Transverse colon (tissue), 4 donors: ENCODE measurements around the gene SLC12A7. TPM values are rescaled to one million over a fixed set of nuclear protein-coding genes. Genes with fewer than 3 reads are reported as not detected.

Experiments
- DNase-seq: peaks from one replicate; pipeline ENCODE4 v3.0.0-alpha.2; 2019
- H3K27ac ChIP-seq, 4 donors: fragments of 200-600 bp; sonication (generic); 2 replicates each; pipeline ENCODE4 v1.5.1; 2016 to 2018; ENCODE audit warnings: inconsistent platforms in 4 of 4
- H3K27me3 ChIP-seq: fragments of 200-600 bp; sonication (generic); 2 replicates; pipeline ENCODE4 v1.5.1; 2017; ENCODE audit warnings: inconsistent platforms
- H3K36me3 ChIP-seq, 4 donors: fragments of 200-600 bp; sonication (generic); 2 replicates each; pipeline ENCODE4 v1.5.1; 2017 to 2019; ENCODE audit warnings: inconsistent platforms in 4 of 4
- H3K4me1 ChIP-seq, 4 donors: fragments of 200-600 bp; sonication (generic); 2 replicates each; pipeline ENCODE4 v1.5.1; 2017 to 2020; ENCODE audit warnings: inconsistent platforms in 4 of 4
- H3K4me3 ChIP-seq, 4 donors: fragments of 200-600 bp; sonication (generic); 1 replicate in 1 of 4; 2 replicates in 3 of 4; pipeline versions ENCODE4 v1.5.1 to v1.6.1; 2017 to 2019; ENCODE audit warnings: inconsistent platforms in 4 of 4
- H3K9me3 ChIP-seq, 2 donors: fragments of 200-600 bp; sonication (generic); 2 replicates each; pipeline ENCODE4 v1.5.1; 2017 to 2019; ENCODE audit warnings: inconsistent platforms in 2 of 2
- CTCF ChIP-seq, 5 experiments: fragments of 200-600 bp in 3 of 5; fragments of 450-650 bp in 2 of 5; sonication (generic) in 3 of 5; IDR thresholded peaks; 1 replicate in 2 of 5; 2 replicates in 3 of 5; pipeline ENCODE4 v1.5.1; 2016 to 2017; ENCODE audit warnings: antibody characterized with exemption in 5 of 5, inconsistent platforms in 3 of 5, mild to moderate bottlenecking in 2 of 5, moderate library complexity in 1 of 5
- EP300 ChIP-seq: sonication (generic); formaldehyde crosslinking; IDR thresholded peaks from one replicate; pipeline ENCODE4 v1.6.1; 2017; ENCODE audit warnings: antibody characterized with exemption, low read depth
- POLR2A ChIP-seq: fragments of 450-650 bp; IDR thresholded peaks from one replicate; pipeline ENCODE4 v1.6.1; 2016; ENCODE audit warnings: antibody characterized with exemption, mild to moderate bottlenecking, moderate library complexity
- POLR2AphosphoS5 ChIP-seq, 3 donors: sonication (generic); formaldehyde crosslinking; IDR thresholded peaks; one replicate each; pipeline ENCODE4 v1.6.1; 2016; ENCODE audit warnings: antibody characterized with exemption in 3 of 3
- WGBS, 2 donors: methylation state at CpG; one replicate each; pipeline ENCODE4 v1.1.5; 2018; ENCODE audit warnings: low coverage in 1 of 2; 5-methylcytosine and 5-hydroxymethylcytosine counted together
- in situ Hi-C, 4 donors: fragments of 200-750 bp; cut with MboI; loops; one replicate each; pipeline versions ENCODE4 v1.15.0 to v1.15.1; 2017; ENCODE audit warnings: low sequenced_read_pairs in 3 of 4, low pct_ligation_motif_present in 1 of 4, low pct_unique_long_range_greater_than_20kb in 1 of 4
- intact Hi-C: fragments of 100-400 bp; cut with DNase I; formaldehyde crosslinking; loops from one replicate; pipeline ENCODE4 v1.15.1; 2023; ENCODE audit warnings: low total_unique reads
- total RNA-seq, 4 donors: library from RNA; depleted of rRNA; stranded (reverse); fragments of >200 nt; gene quantifications; one replicate each; pipeline ENCODE4 v1.1.0, GENCODE V29; 2016

The SLC12A7 gene
- total RNA-seq, 4 donors from 2014 or later = 60.7 to 144 (median 61.4) TPM

GRCh38 chr5:1109542-1110306 is 2.1 kb downstream of the SLC12A7 start:
- H3K9me3 ChIP-seq = no peaks in the 10 kb centered on the region
- peak overlapping the region in 3 of 4 donors; percentile 84 to 96 (median 89) for H3K4me3 ChIP-seq
- intact Hi-C loops (no loop called here), in situ Hi-C loops (no loop called here)
- no peaks in the 10 kb centered on the region for H3K27me3 ChIP-seq
- H3K4me1 ChIP-seq = peaks cover 24 to 62% (median 60%) of the 10 kb centered on the region in 4 donors
- no peak for DNase-seq
- TF ChIP-seq CTCF (IDR thresholded peaks at IDR 0.05) (no peak), POLR2A (no peak), EP300 (no peak), POLR2AphosphoS5 (IDR thresholded peaks at IDR 0.05) (no peak)
- WGBS, 2 donors = 48% methylated on average over 12 of the region's 26 CpGs; no CpG with 5 or more reads in 1 of the 2 donors
- H3K27ac ChIP-seq = peak overlapping the region; percentile 80 to 94 (median 94)
- no peaks in the 10 kb centered on the region for H3K36me3 ChIP-seq

- Histone ChIP-seq H3K4me1 (peaks cover 33 to 71% (median 69%) of the 10 kb centered on the region in 4 donors), H3K27ac (peak overlapping the region; percentile 81 to 94 (median 94)), H3K27me3 (no peaks in the 10 kb centered on the region), H3K9me3 (no peaks in the 10 kb centered on the region), H3K36me3 (no peaks in the 10 kb centered on the region), H3K4me3 (peak overlapping the region in 1 of 4 donors; percentile 89)
- TF ChIP-seq POLR2AphosphoS5 (IDR thresholded peaks at IDR 0.05) = no peak
- WGBS, 2 donors = 70% methylated on average over 11 of the region's 11 CpGs; no CpG with 5 or more reads in 1 of the 2 donors
- in situ Hi-C loops (no loop called here), intact Hi-C loops (no loop called here)
- no peak for DNase-seq
Measured at GRCh38 chr5:1108865-1109174, 3.0 kb downstream of the SLC12A7 start.

DNA sequence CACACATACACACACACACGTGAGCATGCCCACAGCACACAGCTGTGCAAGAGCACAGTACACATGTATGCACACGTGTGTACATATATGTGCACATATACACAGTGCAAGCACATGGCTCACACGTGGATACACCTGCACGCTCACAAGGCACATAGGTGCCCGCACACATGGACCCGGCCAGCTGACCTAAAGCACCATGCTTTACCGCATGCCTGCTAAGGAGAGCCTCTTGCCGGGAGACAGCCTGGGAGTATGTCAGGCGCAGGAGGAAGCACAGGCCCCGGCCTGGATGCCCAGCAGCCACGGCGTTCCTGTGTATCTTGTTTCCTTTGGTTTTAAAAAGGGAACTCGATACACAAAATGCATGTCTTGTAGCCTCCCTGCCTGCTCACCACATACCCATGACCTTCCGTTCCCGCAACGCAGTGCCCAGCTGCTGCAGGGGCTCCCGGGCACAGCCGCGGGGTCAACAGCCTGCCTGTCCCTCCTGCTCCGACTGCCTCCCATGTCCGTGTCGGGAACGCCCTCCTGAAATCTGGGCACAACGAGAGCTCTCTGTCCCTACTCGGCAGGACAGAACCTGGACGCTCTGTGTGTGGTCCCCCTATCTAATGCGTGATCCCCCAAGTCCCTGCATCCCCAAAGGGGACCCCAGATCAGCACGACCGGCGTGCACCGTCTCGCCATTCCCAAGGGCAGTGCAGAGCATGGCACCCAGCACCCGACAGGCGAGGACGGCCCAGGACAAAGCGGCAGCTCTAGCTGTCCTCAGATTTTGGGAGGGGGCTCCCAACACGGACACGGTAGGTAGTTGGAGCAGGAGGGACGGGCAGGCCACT is 3.6 kb downstream of the SLC12A7 start:
- no peaks in the 10 kb centered on the region for H3K36me3 ChIP-seq
- in situ Hi-C loops (no loop called here), intact Hi-C loops (no loop called here)
- H3K27ac ChIP-seq = peak overlapping the region; percentile 81 to 94 (median 94)
- no peak for DNase-seq
- peaks cover 38 to 76% (median 75%) of the 10 kb centered on the region in 4 donors for H3K4me1 ChIP-seq
- H3K27me3 ChIP-seq = no peaks in the 10 kb centered on the region
- H3K9me3 ChIP-seq = no peaks in the 10 kb centered on the region
- WGBS, 2 donors = 76% methylated on average over 31 of the region's 39 CpGs; no CpG with 5 or more reads in 1 of the 2 donors
- TF ChIP-seq POLR2A = no peak
- no peak for TF ChIP-seq EP300
- TF ChIP-seq CTCF (IDR thresholded peaks at IDR 0.05) = no peak
- TF ChIP-seq POLR2AphosphoS5 (IDR thresholded peaks at IDR 0.05) = no peak
- H3K4me3 ChIP-seq = no peak overlapping the region

GRCh38 chr5:1107167-1108022 is 4.5 kb downstream of the SLC12A7 start:
- intact Hi-C loops = no loop called here
- H3K4me1 ChIP-seq = peaks cover 47 to 85% (median 83%) of the 10 kb centered on the region in 4 donors

More at GRCh38 chr5:1107167-1108022, 4.5 kb downstream of the SLC12A7 start:
- Histone ChIP-seq H3K9me3 (no peaks in the 10 kb centered on the region), H3K27ac (peak overlapping the region; percentile 81 to 94 (median 94)), H3K27me3 (no peaks in the 10 kb centered on the region), H3K4me3 (no peak overlapping the region), H3K36me3 (no peaks in the 10 kb centered on the region)
- in situ Hi-C loops = no loop called here
- 67% methylated on average over 26 of the region's 26 CpGs; no CpG with 5 or more reads in 1 of the 2 donors for WGBS, 2 donors
- TF ChIP-seq EP300 (no peak), POLR2A (no peak), CTCF (IDR thresholded peaks at IDR 0.05) (no peak), POLR2AphosphoS5 (IDR thresholded peaks at IDR 0.05) (no peak)
- no peak for DNase-seq
